K562 (cell line): Measurements from ENCODE around the gene PRXL2B. TPM values are rescaled to one million over a fixed set of nuclear protein-coding genes. Genes with fewer than 3 reads are reported as not detected.

ENCODE experiments used
- ATAC-seq: fragments of 200-7000 bp; cut with Tn5 transposase; 3 replicates; pipeline ENCODE4 v1.9.1; 2020; ENCODE audit warnings: moderate library complexity
- BruUV-seq: library from RNA; stranded (reverse); fragments of 400-500 nt; replicated peaks from 2 replicates; lab custom pipeline; 2021; lab: Mats Ljungman, UMichigan
- CTCF ChIA-PET: fragments of 300-600 bp; formaldehyde crosslinking; extraction: SDS; loops from one replicate; lab custom pipeline; 2021; ENCODE audit warnings: low intra/inter-chr PET ratio; lab: Yijun Ruan, JAX
- POLR2A ChIA-PET: fragments of 300-600, 350-650 bp; sonication (Branson Sonifier 250); formaldehyde crosslinking; extraction: SDS; loops from one replicate; lab custom pipeline; 2021; ENCODE audit warnings: antibody characterized with exemption, inconsistent platforms; lab: Yijun Ruan, JAX
- DNase-seq, 4 experiments: peaks; one replicate each; pipeline versions ENCODE4 v3.0.0 to v3.0.0-alpha.2; 2011 to 2018; ENCODE audit warnings: low spot score in 3 of 4, mixed read lengths in 3 of 4; ENCODE audit errors: extremely low read depth in 1 of 4
- FAIRE-seq: peaks from 2 replicates; lab custom pipeline; 2011; peaks lifted over from hg19 to GRCh38; lab: Jason Lieb, UNC
- H2AFZ ChIP-seq: 2 replicates; pipeline ENCODE4 v1.6.0; 2011; ENCODE audit warnings: low read depth, low read length, control low read depth, inconsistent platforms
- H3K27ac ChIP-seq: fragments of 200-600 bp; 3 replicates; pipeline ENCODE4 v1.8.0; 2011; ENCODE audit warnings: low read depth, mild to moderate bottlenecking, control low read depth, inconsistent platforms, low read length, moderate library complexity, mixed read lengths; ENCODE audit errors: extremely low read depth
- H3K27me3 ChIP-seq, 2 experiments: fragments of 300-600 bp in 1 of 2; 2 replicates in 1 of 2; 3 replicates in 1 of 2; pipeline versions ENCODE4 v1.6.0 to v1.8.0; 2011; ENCODE audit warnings: inconsistent platforms in 2 of 2, low read length in 2 of 2, mild to moderate bottlenecking in 1 of 2, mixed read lengths in 1 of 2, moderate library complexity in 1 of 2; ENCODE audit not compliant: control insufficient read depth in 2 of 2, insufficient read depth in 2 of 2
- H3K36me3 ChIP-seq: fragments of 300-600 bp; 3 replicates; pipeline ENCODE4 v1.8.0; 2011; ENCODE audit warnings: mild to moderate bottlenecking, low read length, inconsistent platforms; ENCODE audit not compliant: control insufficient read depth, insufficient read depth
- H3K4me1 ChIP-seq, 2 experiments: fragments of 200-600 bp in 1 of 2; replicated peaks in 1 of 2; 2 replicates in 1 of 2; 3 replicates in 1 of 2; pipeline versions ENCODE4 v1.5.1 to v1.8.0; 2011; ENCODE audit warnings: inconsistent platforms in 2 of 2, low read length in 2 of 2, mild to moderate bottlenecking in 1 of 2, mixed read lengths in 1 of 2, moderate library complexity in 1 of 2; ENCODE audit not compliant: control insufficient read depth in 2 of 2, insufficient read depth in 2 of 2
- H3K4me2 ChIP-seq: 2 replicates; pipeline ENCODE4 v1.6.1; 2011; ENCODE audit warnings: low read length, control low read depth, inconsistent platforms, mixed read lengths; ENCODE audit not compliant: insufficient read depth
- H3K4me3 ChIP-seq: fragments of 200-600 bp; sonication (generic), shearing (Covaris generic); 2 replicates; pipeline ENCODE4 v1.5.1; 2016; ENCODE audit warnings: control low read depth, inconsistent platforms
- H3K79me2 ChIP-seq: fragments of 200-600 bp; 3 replicates; pipeline ENCODE4 v1.8.0; 2011; ENCODE audit warnings: low read length, inconsistent platforms; ENCODE audit not compliant: control insufficient read depth, insufficient read depth
- H3K9ac ChIP-seq, 2 experiments: 2 replicates each; pipeline versions ENCODE4 v1.6.0 to v1.6.1; 2011; ENCODE audit warnings: low read depth in 2 of 2, low read length in 2 of 2, control low read depth in 1 of 2, inconsistent platforms in 1 of 2, mild to moderate bottlenecking in 1 of 2, mixed read lengths in 1 of 2; ENCODE audit not compliant: insufficient read depth in 1 of 2
- H3K9me1 ChIP-seq: one replicate; pipeline ENCODE4 v1.6.0; 2011; ENCODE audit warnings: inconsistent platforms, mild to moderate bottlenecking, low read length, moderate library complexity; ENCODE audit not compliant: control insufficient read depth, insufficient read depth
- H3K9me3 ChIP-seq: replicated peaks from 2 replicates; pipeline ENCODE4 v1.5.1; 2011; ENCODE audit warnings: low read depth, low read length, inconsistent platforms; ENCODE audit not compliant: control insufficient read depth, insufficient read depth
- H4K20me1 ChIP-seq: replicated peaks from 2 replicates; pipeline ENCODE4 v1.6.1; 2011; ENCODE audit warnings: low read length, inconsistent platforms, mixed read lengths; ENCODE audit not compliant: control insufficient read depth, insufficient read depth
- ESRRB ChIP-seq: fragments of 250-450 bp; sonication (Bioruptor Pico); IDR thresholded peaks from 2 replicates; pipeline ENCODE4 v1.5.0; 2020; ENCODE audit warnings: mild to moderate bottlenecking, moderate library complexity, borderline replicate concordance
- FOXO4 ChIP-seq: fragments of 450-650 bp; formaldehyde crosslinking; IDR thresholded peaks from 2 replicates; pipeline ENCODE4 v1.4.0; 2020; ENCODE audit warnings: mild to moderate bottlenecking, moderate library complexity
- MBD2 ChIP-seq: sonication (generic); IDR thresholded peaks from 2 replicates; pipeline ENCODE4 v1.6.1; 2016; ENCODE audit warnings: low read depth, borderline replicate concordance
- NFYB ChIP-seq: IDR thresholded peaks from 2 replicates; pipeline ENCODE4 v1.6.1; 2011; ENCODE audit warnings: mild to moderate bottlenecking, moderate library complexity; ENCODE audit not compliant: insufficient read length; ENCODE audit errors: extremely low read depth
- PCBP2 ChIP-seq: fragments of 200-400 bp; formaldehyde crosslinking; IDR thresholded peaks from 2 replicates; pipeline ENCODE4 v1.6.1; 2018; ENCODE audit warnings: low read length, low read depth, mild to moderate bottlenecking, moderate library complexity; ENCODE audit not compliant: poor library complexity, severe bottlenecking
- RAD51 ChIP-seq: fragments of 450-650 bp; IDR thresholded peaks from 2 replicates; pipeline ENCODE4 v1.7.1; 2016; ENCODE audit warnings: low read depth, mild to moderate bottlenecking, borderline replicate concordance
- SPI1 ChIP-seq: IDR thresholded peaks from 2 replicates; pipeline ENCODE4 v1.6.1; 2011; ENCODE audit warnings: low read depth, low read length, control low read depth, borderline replicate concordance
- SRSF3 ChIP-seq: fragments of 200-400 bp; formaldehyde crosslinking; IDR thresholded peaks from 2 replicates; pipeline ENCODE4 v1.6.1; 2016; ENCODE audit warnings: mild to moderate bottlenecking, low read length, moderate library complexity; ENCODE audit not compliant: insufficient read depth
- ZC3H8 ChIP-seq: fragments of 450-650 bp; IDR thresholded peaks from 2 replicates; pipeline ENCODE4 v1.6.1; 2017
- ZNF668 ChIP-seq: fragments of 250-450 bp; sonication (Bioruptor Pico); IDR thresholded peaks from 2 replicates; pipeline ENCODE4 v1.8.0; 2022; ENCODE audit warnings: mild to moderate bottlenecking, inconsistent platforms
- WGBS: fragments of 100-300 bp; shearing (Covaris generic); methylation state at CpG from one replicate; pipeline ENCODE4 v1.1.6; 2016; ENCODE audit warnings: low coverage, mixed read lengths; ENCODE audit not compliant: insufficient coverage; ENCODE audit errors: missing lambda C conversion rate; 5-methylcytosine and 5-hydroxymethylcytosine counted together
- in situ Hi-C: fragments of 300-500 bp; cut with MboI; formaldehyde crosslinking; loops from 4 replicates; pipeline ENCODE4 v1.15.0; 2018; ENCODE audit warnings: inconsistent platforms, mixed read lengths
- intact Hi-C: fragments of 100-400 bp; cut with micrococcal nuclease; formaldehyde crosslinking; loops from 2 replicates; pipeline ENCODE4 v1.14.2; 2022
- polyA plus RNA-seq, 8 experiments: library from polyadenylated mRNA; depleted of rRNA in 4 of 8; stranded (reverse) in 5 of 8; unstranded in 3 of 8; fragments of >200 nt; fragmentation: Nextera tagmentation in 2 of 8; fragmentation: Illumina TruSeq in 1 of 8; extraction: Ambion mirVana in 2 of 8; extraction: Trizol in 1 of 8; gene quantifications; 2 replicates each; pipeline versions ENCODE4 v1.2.1 to v1.2.3, GENCODE V29; 2011 to 2014; ENCODE audit warnings: inconsistent platforms in 1 of 8, missing spikeins in 1 of 8
- total RNA-seq, 7 experiments: library from RNA; depleted of rRNA in 6 of 7; stranded (reverse); fragments of >200 nt in 6 of 7; fragmentation: Illumina TruSeq in 2 of 7; extraction: Trizol in 2 of 7; gene quantifications; 2 replicates each; pipeline versions ENCODE4 v1.2.1 to v1.2.3, GENCODE V29; 2011 to 2021; ENCODE audit warnings: low replicate concordance in 1 of 7
- TF ChIP-seq, protein P1 (sequence below): sonication (generic); formaldehyde crosslinking; IDR thresholded peaks from 2 replicates; pipeline ENCODE4 v1.5.0; 2020; ENCODE audit warnings: missing genetic modification reagents
- TF ChIP-seq, protein P2 (sequence below): sonication (generic); formaldehyde crosslinking; IDR thresholded peaks from 2 replicates; pipeline ENCODE4 v1.9.0; 2022; ENCODE audit warnings: mild to moderate bottlenecking, missing genetic modification reagents
- TF ChIP-seq, protein P3 (sequence below): sonication (generic); formaldehyde crosslinking; IDR thresholded peaks from 2 replicates; pipeline ENCODE4 v1.9.0; 2022; ENCODE audit warnings: mild to moderate bottlenecking, missing genetic modification reagents

Gene PRXL2B
- total and polyA plus RNA-seq, 9 of the 15 experiments (the other 6 are each of a cell fraction or from before 2014, with no cell fraction given), result 0.99 to 25.3 (median 11.8) TPM

GRCh38 chr1:2583871-2584351 lies 2.7 kb upstream of the PRXL2B start:
- in situ Hi-C loops, result no loop called here
- H3K27ac ChIP-seq, result no peak overlapping the region
- no peaks in the 10 kb centered on the region for H4K20me1 ChIP-seq
- TF ChIP-seq SPI1, result peak; percentile 58; the same call in 1 of the 2 replicates
- no peak for TF ChIP-seq PCBP2
- TF ChIP-seq, protein P1, sequence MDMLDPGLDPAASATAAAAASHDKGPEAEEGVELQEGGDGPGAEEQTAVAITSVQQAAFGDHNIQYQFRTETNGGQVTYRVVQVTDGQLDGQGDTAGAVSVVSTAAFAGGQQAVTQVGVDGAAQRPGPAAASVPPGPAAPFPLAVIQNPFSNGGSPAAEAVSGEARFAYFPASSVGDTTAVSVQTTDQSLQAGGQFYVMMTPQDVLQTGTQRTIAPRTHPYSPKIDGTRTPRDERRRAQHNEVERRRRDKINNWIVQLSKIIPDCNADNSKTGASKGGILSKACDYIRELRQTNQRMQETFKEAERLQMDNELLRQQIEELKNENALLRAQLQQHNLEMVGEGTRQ (CRISPR knock-in tag), result peak; percentile 67
- peak; percentile 45 for TF ChIP-seq NFYB
- peak; percentile 32; the same call in 1 of the 2 replicates for TF ChIP-seq RAD51
- TF ChIP-seq, protein P2, sequence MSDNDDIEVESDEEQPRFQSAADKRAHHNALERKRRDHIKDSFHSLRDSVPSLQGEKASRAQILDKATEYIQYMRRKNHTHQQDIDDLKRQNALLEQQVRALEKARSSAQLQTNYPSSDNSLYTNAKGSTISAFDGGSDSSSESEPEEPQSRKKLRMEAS (CRISPR knock-in tag), result 0 out of 2 replicates have a peak, but pooled peaks have one; percentile 33
- TF ChIP-seq SRSF3, result no peak
- TF ChIP-seq MBD2, result no peak
- TF ChIP-seq, protein P3, sequence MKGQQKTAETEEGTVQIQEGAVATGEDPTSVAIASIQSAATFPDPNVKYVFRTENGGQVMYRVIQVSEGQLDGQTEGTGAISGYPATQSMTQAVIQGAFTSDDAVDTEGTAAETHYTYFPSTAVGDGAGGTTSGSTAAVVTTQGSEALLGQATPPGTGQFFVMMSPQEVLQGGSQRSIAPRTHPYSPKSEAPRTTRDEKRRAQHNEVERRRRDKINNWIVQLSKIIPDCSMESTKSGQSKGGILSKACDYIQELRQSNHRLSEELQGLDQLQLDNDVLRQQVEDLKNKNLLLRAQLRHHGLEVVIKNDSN (CRISPR knock-in tag), result peak; percentile 76
- no peak for TF ChIP-seq ZNF668
- no peak for TF ChIP-seq ZC3H8
- no peak for TF ChIP-seq ESRRB (CRISPR knock-in tag)
- no peak for TF ChIP-seq FOXO4 (CRISPR knock-in tag)
- 71% methylated on average over 14 of the region's 14 CpGs for WGBS
- H3K4me1 ChIP-seq, result peaks cover 20 to 49% of the 10 kb centered on the region in 2 experiments
- no peak for ATAC-seq
- DNase-seq, result no peak
- no TSS peak for BruUV-seq
- H3K9me1 ChIP-seq, result no peaks in the 10 kb centered on the region
- H3K4me2 ChIP-seq, result no peak overlapping the region
- no peak overlapping the region for H3K4me3 ChIP-seq
- H3K27me3 ChIP-seq, result peaks cover 12 to 21% of the 10 kb centered on the region in 2 experiments
- H2AFZ ChIP-seq, result no peak overlapping the region
- H3K36me3 ChIP-seq, result 0 out of 3 replicates have a peak, but pooled peaks cover 4% of the 10 kb centered on the region
- ChIA-PET CTCF (no interaction called here), POLR2A (interaction anchor here (0.6 to 1.5 kb wide), 4 partner anchors 10 to 148 kb away, joined by 3 to 4 read pairs (median 4); partner anchors contain the start of gene TNFRSF14)
- intact Hi-C loops, result no loop called here
- H3K9ac ChIP-seq, result peak overlapping the region in 1 of 2 experiments; percentile 6; a peak in 2 of 4 replicates
- peaks cover 8% of the 10 kb centered on the region; the same call in 1 of the 3 replicates for H3K79me2 ChIP-seq
- H3K9me3 ChIP-seq, result no peaks in the 10 kb centered on the region
- FAIRE-seq, result no peak
